Measurements from ENCODE around the gene GALNT17.

DNA sequence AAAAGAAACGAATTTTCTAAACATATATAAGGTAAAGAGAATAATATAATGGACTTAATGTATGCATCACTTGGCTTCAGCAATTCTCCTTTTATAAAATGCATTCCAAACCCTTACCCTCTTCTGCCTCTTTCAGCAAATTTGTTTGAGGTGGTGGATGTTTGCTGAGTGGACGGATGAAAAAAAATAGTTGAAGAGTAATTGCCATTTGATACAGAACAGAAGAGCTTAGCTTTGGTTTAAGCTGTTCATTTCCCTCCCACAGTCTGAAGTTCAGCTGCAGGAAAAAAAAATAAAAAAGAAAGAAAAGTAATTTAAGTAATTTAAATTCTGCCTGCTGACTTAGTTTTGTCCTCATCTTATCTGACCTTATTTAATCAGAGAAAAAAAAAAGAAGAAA is 138.6 kb downstream of the GALNT17 start:
- TF ChIP-seq, protein P1, sequence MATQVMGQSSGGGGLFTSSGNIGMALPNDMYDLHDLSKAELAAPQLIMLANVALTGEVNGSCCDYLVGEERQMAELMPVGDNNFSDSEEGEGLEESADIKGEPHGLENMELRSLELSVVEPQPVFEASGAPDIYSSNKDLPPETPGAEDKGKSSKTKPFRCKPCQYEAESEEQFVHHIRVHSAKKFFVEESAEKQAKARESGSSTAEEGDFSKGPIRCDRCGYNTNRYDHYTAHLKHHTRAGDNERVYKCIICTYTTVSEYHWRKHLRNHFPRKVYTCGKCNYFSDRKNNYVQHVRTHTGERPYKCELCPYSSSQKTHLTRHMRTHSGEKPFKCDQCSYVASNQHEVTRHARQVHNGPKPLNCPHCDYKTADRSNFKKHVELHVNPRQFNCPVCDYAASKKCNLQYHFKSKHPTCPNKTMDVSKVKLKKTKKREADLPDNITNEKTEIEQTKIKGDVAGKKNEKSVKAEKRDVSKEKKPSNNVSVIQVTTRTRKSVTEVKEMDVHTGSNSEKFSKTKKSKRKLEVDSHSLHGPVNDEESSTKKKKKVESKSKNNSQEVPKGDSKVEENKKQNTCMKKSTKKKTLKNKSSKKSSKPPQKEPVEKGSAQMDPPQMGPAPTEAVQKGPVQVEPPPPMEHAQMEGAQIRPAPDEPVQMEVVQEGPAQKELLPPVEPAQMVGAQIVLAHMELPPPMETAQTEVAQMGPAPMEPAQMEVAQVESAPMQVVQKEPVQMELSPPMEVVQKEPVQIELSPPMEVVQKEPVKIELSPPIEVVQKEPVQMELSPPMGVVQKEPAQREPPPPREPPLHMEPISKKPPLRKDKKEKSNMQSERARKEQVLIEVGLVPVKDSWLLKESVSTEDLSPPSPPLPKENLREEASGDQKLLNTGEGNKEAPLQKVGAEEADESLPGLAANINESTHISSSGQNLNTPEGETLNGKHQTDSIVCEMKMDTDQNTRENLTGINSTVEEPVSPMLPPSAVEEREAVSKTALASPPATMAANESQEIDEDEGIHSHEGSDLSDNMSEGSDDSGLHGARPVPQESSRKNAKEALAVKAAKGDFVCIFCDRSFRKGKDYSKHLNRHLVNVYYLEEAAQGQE (IDR thresholded peaks at IDR 0.05; ENCODE audit: insufficient read depth in 1 of 2, low read depth in 2 of 2, low read length in 2 of 2), result no peak
- TF ChIP-seq TAF1 (IDR thresholded peaks at IDR 0.05; ENCODE audit: borderline replicate concordance, insufficient read depth, low read length) (no peak), SIN3A (IDR thresholded peaks at IDR 0.05; ENCODE audit: borderline replicate concordance, insufficient read depth, low read length) (no peak), POLR2AphosphoS5 (IDR thresholded peaks at IDR 0.05; ENCODE audit: low read depth, low read length) (no peak)
